Measurements from ENCODE around the gene HEMK1.

The HEMK1 gene

GRCh38 chr3:50545781-50546180, 23.5 kb upstream of the HEMK1 start:
- DNase-seq (ENCODE audit: low read depth in 2 of 2): no peak

GRCh38 chr3:50549226-50549625, 20.1 kb upstream of the HEMK1 start:
- no peak for DNase-seq (ENCODE audit: low read depth in 2 of 2)

GRCh38 chr3:50550079-50550736, 19.1 kb upstream of the HEMK1 start:
- peak; percentile 55 to 65 for DNase-seq (ENCODE audit: low read depth in 2 of 2)

- no peak for DNase-seq (ENCODE audit: low read depth in 2 of 2)
These were observed 18.2 kb upstream of the HEMK1 start for GRCh38 chr3:50551054-50551659.

GRCh38 chr3:50551681-50552435, 17.5 kb upstream of the HEMK1 start:
- no peak for DNase-seq (ENCODE audit: low read depth in 2 of 2)

GRCh38 chr3:50552598-50552997, 16.7 kb upstream of the HEMK1 start:
- no peak for DNase-seq (ENCODE audit: low read depth in 2 of 2)

- DNase-seq (ENCODE audit: low read depth in 2 of 2): peak in 1 of 2 donors; percentile 18
These were observed 14.8 kb upstream of the HEMK1 start for GRCh38 chr3:50554553-50554952.

GRCh38 chr3:50557106-50557505, 12.2 kb upstream of the HEMK1 start:
- no peak for DNase-seq (ENCODE audit: low read depth in 2 of 2)

- DNase-seq (ENCODE audit: low read depth in 2 of 2): no peak
These were observed 11.4 kb upstream of the HEMK1 start for GRCh38 chr3:50557915-50558314.

- DNase-seq (ENCODE audit: low read depth in 2 of 2): no peak
These were observed 9.6 kb upstream of the HEMK1 start for GRCh38 chr3:50559702-50560101.

DNA sequence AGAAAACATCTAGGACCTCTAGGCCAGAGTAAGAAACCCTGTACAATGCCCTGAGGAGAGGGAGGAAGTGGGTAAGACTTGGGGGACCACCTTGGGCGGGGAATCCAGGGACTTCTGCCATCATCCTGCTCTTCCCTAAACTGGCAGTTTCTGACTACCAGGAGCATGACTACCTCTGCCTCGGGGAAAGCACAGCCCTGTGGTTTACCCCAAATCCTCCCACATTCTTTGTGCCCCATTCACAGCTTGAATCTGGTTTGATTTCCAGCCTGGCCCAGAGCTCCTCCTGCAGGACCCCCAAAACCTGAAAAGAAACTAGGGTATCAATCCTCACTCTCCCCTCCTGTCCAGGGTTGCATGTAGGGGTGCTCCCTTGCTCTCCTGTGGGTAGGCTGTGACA, 6.5 kb upstream of the HEMK1 start:
- DNase-seq (ENCODE audit: low read depth in 2 of 2): no peak

DNA sequence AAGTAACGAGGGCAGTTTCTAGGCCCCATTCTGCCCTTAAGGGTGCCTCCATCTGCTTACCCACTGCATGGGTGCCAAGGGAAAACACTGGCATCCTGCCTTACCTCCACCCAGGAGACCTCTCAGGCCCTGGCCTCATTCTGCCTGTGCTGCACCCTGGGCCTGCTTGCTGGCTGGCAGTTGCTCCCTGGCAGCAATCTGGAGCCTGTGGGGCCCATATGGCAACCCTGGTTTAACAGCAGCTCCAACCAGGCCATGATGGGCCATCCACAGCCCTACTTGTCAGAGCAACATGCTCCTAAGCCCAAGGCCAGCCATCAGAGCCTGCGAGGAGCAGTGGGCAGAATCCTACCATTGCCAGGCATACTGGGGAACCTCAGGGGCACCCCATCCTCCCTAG, 5.5 kb upstream of the HEMK1 start:
- DNase-seq (ENCODE audit: low read depth in 2 of 2): no peak

DNA sequence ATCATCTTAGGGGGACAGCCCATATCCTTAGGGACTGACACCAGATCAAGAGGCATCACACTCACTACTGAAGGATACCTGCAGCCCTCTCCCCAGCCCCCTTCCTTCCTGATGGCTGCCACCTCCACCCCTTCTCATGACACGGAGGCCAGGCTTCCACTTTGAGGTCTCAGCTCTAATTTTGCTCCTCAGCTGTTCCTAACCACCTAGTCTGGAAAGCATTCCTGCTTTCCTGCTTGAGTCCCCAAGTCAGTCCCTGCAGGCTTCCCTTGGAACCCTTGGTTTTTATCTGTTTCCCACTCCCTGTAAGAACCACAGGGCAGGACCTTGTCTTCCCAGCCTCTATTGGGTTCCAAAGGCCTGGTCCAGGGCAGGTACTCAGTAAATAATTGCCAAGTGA, 5.0 kb upstream of the HEMK1 start:
- no peak for DNase-seq (ENCODE audit: low read depth in 2 of 2)

DNA sequence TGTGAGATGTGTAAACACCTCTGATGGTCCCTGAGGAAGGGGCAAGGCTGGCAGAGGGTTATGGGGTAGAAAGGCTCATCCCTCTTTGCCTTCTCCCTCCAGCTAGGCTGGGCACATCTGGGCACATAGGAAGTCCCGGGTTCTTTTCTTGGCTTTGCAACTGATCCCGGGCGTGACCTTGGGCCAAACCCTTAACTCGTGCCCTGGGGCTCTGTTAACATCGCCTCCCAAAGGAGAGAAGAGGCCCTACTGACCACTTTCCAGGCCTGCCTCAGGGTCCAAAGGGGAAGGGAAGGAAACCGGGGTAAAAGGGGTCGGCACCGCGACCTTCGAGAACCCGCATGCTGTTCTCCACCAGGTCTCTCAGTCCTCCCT, 2.3 kb upstream of the HEMK1 start:
- no peak for DNase-seq (ENCODE audit: low read depth in 2 of 2)

DNA sequence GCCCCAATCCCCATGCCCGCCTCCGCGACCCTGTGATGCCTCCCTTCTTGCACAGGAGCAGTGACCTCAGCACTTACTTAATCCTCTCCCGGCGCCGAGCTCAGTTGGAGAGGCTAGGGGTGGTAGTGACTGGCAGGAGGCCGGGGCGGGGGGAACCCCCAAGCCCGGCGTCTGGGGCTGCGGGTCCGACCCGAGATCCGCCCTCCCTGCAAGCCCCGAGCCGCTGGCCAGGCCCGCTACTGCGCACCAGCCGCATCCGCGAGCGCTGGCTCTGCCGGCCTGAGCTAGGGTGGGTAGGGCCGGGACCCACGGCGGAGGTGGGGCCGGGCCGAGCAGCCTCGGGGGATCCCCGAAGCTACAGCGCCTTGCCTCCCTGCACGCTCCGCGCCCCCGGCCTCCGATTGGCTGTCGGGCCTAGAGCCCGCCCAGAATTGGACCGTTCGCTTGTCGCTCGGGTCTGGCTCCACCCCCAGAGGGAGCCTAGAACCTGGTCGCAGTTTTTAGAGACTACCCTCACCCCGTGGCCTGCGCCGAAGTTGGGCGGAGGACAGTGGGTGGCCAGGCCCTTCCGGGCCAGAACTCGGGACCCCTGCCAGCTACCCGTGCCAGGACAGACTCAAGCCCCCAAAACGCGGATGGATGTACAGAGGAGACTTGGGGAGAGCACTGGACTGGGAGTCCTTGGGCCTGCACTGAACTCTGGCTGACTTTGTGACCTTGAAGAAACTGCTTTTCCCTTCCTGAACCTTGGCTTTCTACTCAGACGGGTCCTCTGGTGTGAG, 1.7 kb upstream of the HEMK1 start, which contains the start of gene C3orf18:
C3orf18 (minus strand) TSS at position 362 of the 782 bp plus-strand sequence. CDS start 2,048 bp downstream, outside the sequence.
- peak; percentile 91 to 97 for DNase-seq (ENCODE audit: low read depth in 2 of 2)

GRCh38 chr3:50570508-50571279, 1.4 kb downstream of the HEMK1 start:
- no peak for DNase-seq (ENCODE audit: low read depth in 2 of 2)

DNA sequence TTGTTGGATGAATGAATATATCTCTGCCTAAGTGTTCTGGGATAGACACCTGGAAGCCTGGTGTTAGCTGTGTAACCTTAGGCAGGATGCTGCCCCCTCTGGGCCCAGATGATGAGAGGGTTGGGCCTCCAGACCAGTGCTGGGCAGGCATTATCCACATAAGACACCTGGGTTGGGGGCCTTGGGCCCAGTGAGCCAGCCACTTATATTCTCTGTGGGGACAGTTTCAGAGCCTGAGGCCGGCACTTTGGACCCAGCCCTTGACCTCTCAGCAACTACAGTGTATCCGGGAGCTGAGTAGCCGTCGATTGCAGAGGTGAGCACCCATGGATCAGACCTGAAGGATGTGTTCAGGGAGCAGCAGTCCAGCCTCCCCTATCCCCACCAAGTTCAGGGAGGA, 2.2 kb downstream of the HEMK1 start:
- no peak for DNase-seq (ENCODE audit: low read depth in 2 of 2)

DNA sequence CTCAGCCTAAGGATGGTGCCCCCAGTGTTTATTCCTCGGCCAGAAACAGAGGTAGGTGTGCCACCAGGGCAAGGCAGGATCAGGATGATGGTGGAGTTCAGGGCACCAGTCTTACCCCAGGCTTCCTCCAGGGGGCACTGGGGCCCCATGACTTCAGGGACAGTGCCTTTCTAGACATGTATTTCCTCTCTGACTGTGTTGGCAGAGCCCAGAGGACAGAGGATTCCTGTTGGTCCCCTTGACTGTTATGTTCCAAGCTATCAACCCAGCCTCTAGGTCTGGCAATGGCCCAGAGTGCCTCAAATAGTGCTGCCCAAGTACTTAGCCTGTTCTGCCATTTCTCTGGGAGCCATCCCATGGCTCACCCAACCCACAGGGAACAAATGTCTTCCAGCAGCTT, 2.8 kb downstream of the HEMK1 start:
- DNase-seq (ENCODE audit: low read depth in 2 of 2): peak; percentile 71 to 76

DNA sequence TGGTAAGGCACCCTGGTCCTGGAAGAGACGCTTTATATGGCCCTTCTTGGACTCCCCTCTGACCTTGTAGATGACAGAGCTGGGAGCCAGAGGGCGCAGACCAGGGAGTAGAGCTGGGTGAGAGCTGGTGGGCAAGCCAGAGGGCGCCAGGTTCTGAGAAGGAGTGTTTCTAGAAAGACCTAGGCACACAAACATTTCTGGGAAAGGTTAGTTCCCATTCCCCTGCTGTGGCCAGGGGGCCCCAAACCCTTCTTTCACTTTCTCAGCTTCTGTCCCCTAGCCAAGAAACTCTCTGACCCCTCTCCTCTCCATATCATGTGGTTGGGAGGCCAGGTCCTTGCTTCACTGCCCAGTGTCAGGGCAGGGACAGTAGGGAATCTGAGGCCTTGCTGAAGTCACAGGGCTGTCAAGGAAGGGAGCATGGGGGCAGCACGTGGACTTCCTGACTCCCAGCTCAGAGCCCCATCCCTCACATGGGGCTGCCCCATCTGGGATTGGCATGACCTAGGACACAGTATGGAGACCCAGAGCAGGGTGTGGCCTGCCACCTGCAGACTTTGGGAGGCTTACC, 3.6 kb downstream of the HEMK1 start:
- DNase-seq (ENCODE audit: low read depth in 2 of 2): peak in 1 of 2 donors; percentile 59

GRCh38 chr3:50573566-50574443, 4.5 kb downstream of the HEMK1 start:
- DNase-seq (ENCODE audit: low read depth in 2 of 2): peak; percentile 54 to 72
